Putamen (tissue), 1 donor: ENCODE measurements around the gene MXD1.

Experiments used
- DNase-seq: peaks from one replicate; pipeline ENCODE4 v3.0.0-alpha.2; 2016; ENCODE audit warnings: low spot score

MXD1 gene

GRCh38 chr2:69952336-69953115, 37.6 kb downstream of the MXD1 start:
- DNase-seq: no peak

DNA sequence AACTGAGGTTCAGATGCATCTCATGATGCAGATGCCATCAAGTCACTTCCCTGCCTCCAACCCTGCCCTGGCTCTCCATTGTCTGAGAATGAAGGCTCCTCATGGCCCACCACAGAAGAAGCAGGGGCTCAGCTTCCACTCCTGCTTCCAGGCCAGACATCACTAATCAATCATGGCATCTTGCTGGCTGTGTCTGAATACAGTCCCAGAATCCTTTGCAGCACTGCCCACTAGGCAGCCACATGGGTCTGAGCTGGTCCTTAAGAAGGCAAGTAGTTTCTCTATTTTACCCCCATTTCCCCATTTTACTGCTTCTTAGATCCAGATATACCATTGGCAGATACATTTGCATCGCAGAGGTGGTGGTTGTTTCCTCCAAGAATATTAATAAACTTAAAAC, 39.2 kb downstream of the MXD1 start:
- DNase-seq: no peak

- DNase-seq: no peak
Observed at GRCh38 chr2:69955029-69955428, 40.1 kb downstream of the MXD1 start.

GRCh38 chr2:69956475-69956979, 41.6 kb downstream of the MXD1 start:
- DNase-seq: no peak

- no peak for DNase-seq
Observed at GRCh38 chr2:69957965-69958364, 43.1 kb downstream of the MXD1 start.

DNA sequence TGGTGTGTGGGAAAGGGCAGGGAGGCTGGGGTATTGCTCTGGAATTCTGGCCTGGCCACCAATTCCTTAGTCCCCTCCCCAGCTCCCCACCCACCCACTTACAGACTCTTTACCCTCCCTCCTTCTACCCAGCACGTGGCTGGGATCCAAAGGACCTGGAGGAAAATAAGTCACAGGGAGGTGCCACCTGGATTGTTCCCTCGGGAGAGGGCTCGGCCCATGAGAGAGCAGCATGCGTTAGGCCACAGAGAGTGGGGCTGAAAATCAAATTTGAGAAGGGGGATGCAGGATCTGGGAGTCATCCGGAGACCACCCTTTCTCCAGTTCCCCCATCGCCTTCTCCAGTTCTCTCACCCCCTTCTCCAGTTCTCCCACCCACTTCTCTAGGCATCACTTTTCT, 43.6 kb downstream of the MXD1 start:
- DNase-seq: no peak

DNA sequence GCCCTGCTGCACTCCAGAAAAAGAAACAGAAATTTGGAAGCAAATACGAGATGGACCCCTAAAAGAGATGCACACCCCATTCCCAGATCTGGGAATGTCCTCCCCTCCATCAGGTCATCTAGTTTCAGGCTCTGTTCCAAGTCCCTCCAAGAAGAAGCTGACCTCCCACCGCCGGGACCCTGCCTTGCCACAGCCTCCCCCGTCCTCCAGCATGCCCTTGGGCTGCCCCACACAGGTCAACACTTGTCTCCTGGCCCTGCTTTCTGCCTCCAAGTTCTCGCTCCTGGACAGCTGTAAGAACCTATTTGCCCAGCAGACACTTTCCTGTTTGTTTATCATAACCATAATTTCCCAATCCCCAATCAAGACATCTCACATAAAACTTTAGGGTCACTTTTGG, 44.5 kb downstream of the MXD1 start:
- no peak for DNase-seq

DNA sequence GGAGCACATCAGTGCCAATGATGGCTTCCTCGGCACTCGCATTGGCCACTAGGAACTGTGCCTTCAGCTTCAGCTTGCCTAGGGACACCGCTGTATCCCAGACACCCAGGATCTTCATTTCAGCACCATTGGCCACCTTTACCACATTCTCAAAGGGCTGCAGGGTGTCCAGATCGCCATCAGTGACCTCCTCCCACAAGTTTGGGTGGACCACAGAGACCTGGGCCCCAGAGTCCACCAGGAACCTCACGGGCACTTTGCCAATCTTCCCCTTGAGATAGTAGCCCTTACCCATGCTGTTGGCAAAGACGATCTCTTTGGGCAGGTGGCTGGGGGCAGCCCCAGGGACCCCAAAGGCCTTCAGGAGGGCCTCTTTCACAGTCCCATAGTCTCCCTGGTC, 45.9 kb downstream of the MXD1 start:
- no peak for DNase-seq

GRCh38 chr2:69961496-69961895, 46.6 kb downstream of the MXD1 start, which contains the start of gene ASPRV1:
ASPRV1 (minus strand) TSS chr2:69961631; CDS start chr2:69961436, 195 bp downstream.
- peak; percentile 90 for DNase-seq

- no peak for DNase-seq
Observed at GRCh38 chr2:69962986-69963730, 48.2 kb downstream of the MXD1 start.

DNA sequence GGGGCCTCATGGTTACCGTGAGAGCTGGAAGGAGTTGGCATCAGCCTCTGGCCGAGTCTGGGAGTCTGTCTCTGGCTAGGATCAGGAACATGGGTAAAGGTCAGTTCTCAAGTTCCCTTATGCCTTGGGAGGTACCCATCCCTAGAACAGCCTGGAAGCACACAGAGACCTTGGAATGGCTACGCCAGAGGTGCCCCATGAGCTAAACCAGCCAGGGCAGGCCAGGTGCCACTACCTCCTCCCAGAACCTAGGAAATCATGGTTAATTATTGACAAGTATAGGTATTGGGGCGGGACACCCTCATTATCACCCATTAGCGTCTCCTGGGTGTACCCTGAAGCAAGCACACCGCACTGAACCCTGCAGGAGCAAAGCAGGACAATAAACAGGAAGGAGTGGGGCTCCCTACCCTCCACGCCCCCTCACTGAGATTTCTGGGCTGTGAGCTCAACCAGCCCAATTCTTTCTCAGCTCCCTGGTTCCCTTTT, 49.5 kb downstream of the MXD1 start:
- DNase-seq: no peak

DNA sequence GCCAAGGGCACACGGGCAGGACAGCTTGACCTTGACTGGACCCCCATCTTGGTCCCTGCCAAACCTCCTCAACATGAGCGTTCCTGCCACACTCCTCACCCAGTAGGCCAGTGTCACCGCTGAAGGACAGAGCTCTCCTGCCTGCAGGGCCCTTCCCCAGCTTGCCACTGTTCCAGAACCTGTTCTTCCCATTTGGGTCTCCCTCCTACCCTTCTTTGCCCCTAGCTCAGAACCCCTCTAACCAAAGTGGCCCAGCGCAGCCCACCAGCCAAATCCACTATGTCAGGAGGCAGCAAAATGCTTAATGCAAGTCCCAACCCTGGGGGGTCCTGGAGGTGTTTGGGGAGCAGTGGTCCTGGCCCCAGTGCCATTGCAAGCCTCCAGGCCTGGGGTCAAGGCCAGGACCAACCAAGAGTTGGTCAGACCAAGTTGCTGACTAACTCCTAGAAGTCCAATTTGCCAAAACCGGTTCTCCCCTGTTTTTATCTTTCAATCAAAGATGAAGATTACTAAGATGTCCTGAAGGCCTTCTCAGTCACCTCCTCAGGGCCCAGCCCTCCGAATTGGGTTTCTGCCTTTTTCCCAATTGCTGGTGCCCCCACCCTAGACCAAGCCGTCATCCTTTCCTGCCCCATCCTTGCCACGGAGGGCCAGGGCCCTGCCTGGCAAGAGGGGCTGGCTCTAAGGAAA, 51.0 kb downstream of the MXD1 start:
- no peak for DNase-seq

GRCh38 chr2:69966496-69966895, 51.6 kb downstream of the MXD1 start:
- no peak for DNase-seq

DNA sequence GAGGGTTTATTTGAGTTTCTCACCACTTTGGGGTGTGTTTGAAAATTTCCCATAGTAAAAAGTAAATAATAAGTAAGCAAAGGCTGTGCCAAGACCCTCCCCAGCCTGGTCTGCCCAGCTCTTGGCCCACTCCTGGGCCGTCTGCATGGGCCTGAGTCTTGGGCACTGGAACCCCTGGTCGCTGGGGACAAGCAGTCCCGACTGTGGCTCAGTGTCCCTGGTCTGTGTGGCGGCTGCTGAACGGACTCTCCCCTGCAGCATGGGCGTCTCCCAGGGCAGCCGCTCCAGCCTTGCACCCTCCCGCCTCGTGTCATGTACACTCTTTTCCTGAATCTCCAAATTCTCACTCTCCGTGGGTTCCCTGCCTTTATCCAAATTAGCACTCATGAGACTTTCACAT, 53.7 kb downstream of the MXD1 start:
- no peak for DNase-seq

DNA sequence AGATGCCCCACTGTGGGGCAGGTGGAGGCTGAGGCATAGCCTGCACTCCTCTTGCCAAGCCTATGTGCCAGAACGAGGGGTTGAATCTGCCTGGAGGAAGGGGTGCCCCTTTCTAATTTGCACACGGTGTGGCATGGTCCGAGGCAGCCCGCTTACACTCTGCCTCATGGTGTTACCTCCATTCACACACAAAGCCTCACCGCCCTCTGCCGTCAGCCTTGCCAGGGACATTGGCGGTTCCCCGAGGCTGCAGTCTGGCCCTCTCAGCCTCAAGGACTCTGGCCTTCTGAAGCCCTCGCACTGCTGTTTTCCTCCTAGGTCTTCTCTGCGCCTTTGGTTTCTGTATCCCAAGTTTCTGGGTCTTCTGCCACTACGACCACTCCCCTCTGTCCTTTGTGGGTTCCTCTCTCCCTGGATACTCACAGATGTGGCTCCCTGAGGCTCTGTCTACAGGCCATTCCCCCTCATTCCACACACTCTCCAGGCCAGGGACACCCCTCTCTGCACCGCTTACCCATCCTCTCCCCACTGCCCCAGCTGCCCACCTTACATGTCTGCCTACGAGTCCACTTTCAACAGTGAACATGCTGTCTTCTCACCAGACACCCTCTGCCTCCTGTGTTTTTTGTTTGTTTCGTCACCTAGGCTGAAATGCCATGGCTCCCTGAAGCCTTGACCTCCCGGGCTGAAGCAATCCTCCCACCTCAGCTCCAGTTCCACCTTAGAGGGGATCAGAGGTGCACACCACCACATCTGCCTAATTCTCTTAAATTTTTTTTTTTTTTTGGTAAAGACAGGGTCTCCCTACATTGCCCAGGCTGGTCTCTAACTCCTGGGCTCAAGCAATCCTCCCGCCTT, 54.4 kb downstream of the MXD1 start:
- DNase-seq: no peak

- DNase-seq: no peak
Observed at GRCh38 chr2:69969991-69970390, 55.1 kb downstream of the MXD1 start.

DNA sequence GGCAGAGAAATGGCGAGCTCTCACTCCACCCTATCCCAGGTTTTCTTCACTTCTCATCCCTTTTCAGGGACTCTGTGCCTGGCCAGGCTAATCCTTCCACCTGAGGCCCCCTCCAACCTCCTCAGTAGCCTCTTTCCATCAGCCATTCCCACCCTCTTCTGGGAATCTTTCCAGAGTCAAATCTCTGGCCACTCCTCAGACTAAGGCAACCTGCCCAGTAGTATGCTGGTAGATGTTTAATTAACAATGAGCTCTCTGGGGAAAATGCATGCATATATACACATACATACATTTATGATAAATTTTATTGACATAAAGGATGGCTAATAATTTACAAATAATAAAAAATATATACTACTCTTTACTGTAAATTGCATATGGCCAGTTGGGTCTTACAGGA, 57.9 kb downstream of the MXD1 start:
- no peak for DNase-seq

GRCh38 chr2:69973335-69973735, 58.4 kb downstream of the MXD1 start:
- no peak for DNase-seq

GRCh38 chr2:69975136-69975852, 60.4 kb downstream of the MXD1 start:
- no peak for DNase-seq

GRCh38 chr2:69975853-69976462, 61.0 kb downstream of the MXD1 start:
- no peak for DNase-seq
